Colonic mucosa (tissue), 4 donors: Measurements from ENCODE around the gene NLRP14. TPM values are rescaled to one million over a fixed set of nuclear protein-coding genes. Genes with fewer than 3 reads are reported as not detected.

ENCODE experiments used
- DNase-seq: peaks from one replicate; pipeline ENCODE4 v3.0.0-alpha.2; 2020
- H3K27ac ChIP-seq: fragments of 200-600 bp; one replicate; pipeline ENCODE4 v1.8.0; 2021
- H3K27me3 ChIP-seq: fragments of 200-600 bp; one replicate; pipeline ENCODE4 v1.8.0; 2021
- H3K36me3 ChIP-seq: fragments of 200-600 bp; one replicate; pipeline ENCODE4 v1.8.0; 2021
- H3K4me1 ChIP-seq: fragments of 200-600 bp; one replicate; pipeline ENCODE4 v1.8.0; 2021; ENCODE audit warnings: mild to moderate bottlenecking
- H3K4me3 ChIP-seq: fragments of 200-600 bp; one replicate; pipeline ENCODE4 v1.8.0; 2021
- H3K9ac ChIP-seq, 2 donors: one replicate each; pipeline ENCODE4 v1.7.0; 2013; ENCODE audit warnings: control low read depth in 2 of 2, low read depth in 2 of 2, low read length in 2 of 2
- H3K9me3 ChIP-seq: fragments of 200-600 bp; one replicate; pipeline ENCODE4 v1.8.0; 2021
- CTCF ChIP-seq: fragments of 200-600 bp; IDR thresholded peaks from one replicate; pipeline ENCODE4 v1.8.0; 2022; ENCODE audit warnings: antibody characterized with exemption, mild to moderate bottlenecking
- intact Hi-C: fragments of 100-400 bp; cut with DNase I; formaldehyde crosslinking; loops from one replicate; pipeline ENCODE4 v1.14.1; 2022
- total RNA-seq, 2 donors: library from RNA; stranded (reverse); fragmentation: NEBNext Ultra II Directional in 1 of 2; extraction: Animal tissue kit (Norgen Biotek cat#: 25700) in 1 of 2; gene quantifications; one replicate each; pipeline ENCODE4 v1.2.1, GENCODE V29; 2021
- donor health status: healthy.
- donor health status: DM: no; HTN: no; CAD: no.
- donor health status: DM: no; HTN: no; CAD: no.

NLRP14 gene
- total RNA-seq, 2 donors from 2014 or later: 0.10 TPM; not detected in 1

GRCh38 chr11:6992026-6992425 lies 28.3 kb upstream of the NLRP14 start:
- Histone ChIP-seq H3K9me3 (no peaks in the 10 kb centered on the region), H3K4me3 (no peak overlapping the region), H3K36me3 (no peaks in the 10 kb centered on the region), H3K9ac (no peak overlapping the region), H3K27me3 (no peaks in the 10 kb centered on the region), H3K27ac (no peak overlapping the region), H3K4me1 (no peaks in the 10 kb centered on the region)
- no peak for TF ChIP-seq CTCF
- DNase-seq: no peak
- intact Hi-C loops: no loop called here

- Histone ChIP-seq H3K36me3 (no peaks in the 10 kb centered on the region), H3K27me3 (no peaks in the 10 kb centered on the region), H3K27ac (no peak overlapping the region), H3K9ac (no peak overlapping the region), H3K4me3 (no peak overlapping the region), H3K4me1 (no peaks in the 10 kb centered on the region), H3K9me3 (no peaks in the 10 kb centered on the region)
- no peak for DNase-seq
- no peak for TF ChIP-seq CTCF
- intact Hi-C loops: no loop called here
These were observed 27.5 kb upstream of the NLRP14 start for GRCh38 chr11:6992457-6993417.

- no peaks in the 10 kb centered on the region for H3K27me3 ChIP-seq
- no peak overlapping the region for H3K9ac ChIP-seq
- DNase-seq: no peak
- no peaks in the 10 kb centered on the region for H3K36me3 ChIP-seq
- no peaks in the 10 kb centered on the region for H3K4me1 ChIP-seq
- H3K9me3 ChIP-seq: no peaks in the 10 kb centered on the region
- intact Hi-C loops: no loop called here
- TF ChIP-seq CTCF: no peak
- no peak overlapping the region for H3K27ac ChIP-seq
- no peak overlapping the region for H3K4me3 ChIP-seq
These were observed 24.6 kb upstream of the NLRP14 start for GRCh38 chr11:6995703-6996102.

- peak; percentile 17 for DNase-seq
These were observed 15.8 kb upstream of the NLRP14 start for GRCh38 chr11:7004482-7004881.

GRCh38 chr11:7014118-7014517 lies 6.2 kb upstream of the NLRP14 start:
- H3K4me1 ChIP-seq: no peaks in the 10 kb centered on the region
- no peak overlapping the region for H3K4me3 ChIP-seq
- DNase-seq: no peak
- TF ChIP-seq CTCF: no peak
- no peaks in the 10 kb centered on the region for H3K36me3 ChIP-seq
- intact Hi-C loops: no loop called here
- no peak overlapping the region for H3K9ac ChIP-seq
- no peak overlapping the region for H3K27ac ChIP-seq
- no peaks in the 10 kb centered on the region for H3K9me3 ChIP-seq
- H3K27me3 ChIP-seq: no peaks in the 10 kb centered on the region

More at GRCh38 chr11:7004482-7004881, 15.8 kb upstream of the NLRP14 start:
- no peaks in the 10 kb centered on the region for H3K27me3 ChIP-seq
- H3K9ac ChIP-seq: no peak overlapping the region
- TF ChIP-seq CTCF: no peak
- no peaks in the 10 kb centered on the region for H3K9me3 ChIP-seq
- no peaks in the 10 kb centered on the region for H3K4me1 ChIP-seq
- no peaks in the 10 kb centered on the region for H3K36me3 ChIP-seq
- intact Hi-C loops: no loop called here
- H3K27ac ChIP-seq: no peak overlapping the region
- H3K4me3 ChIP-seq: no peak overlapping the region
